Fibroblast of pulmonary artery (primary cell): ENCODE measurements around the gene ELFN1.
"Not testable (repeated sequence)": the region's sequence is repeated elsewhere in the genome, so short reads cannot be mapped to it uniquely, and the experiment has no call there.

ENCODE experiments used
- DNase-seq: peaks from one replicate; pipeline ENCODE4 v3.0.0-alpha.2; 2010; ENCODE audit warnings: low read depth
- H3K4me3 ChIP-seq: replicated peaks from 2 replicates; pipeline ENCODE4 v1.5.1; 2011; ENCODE audit warnings: low read depth, mild to moderate bottlenecking, control low read depth, low read length, moderate library complexity
- CTCF ChIP-seq: IDR thresholded peaks from 2 replicates; pipeline ENCODE4 v1.5.1; 2011; ENCODE audit warnings: mild to moderate bottlenecking, control low read depth, low read length, inconsistent platforms; ENCODE audit errors: missing control alignments

Gene ELFN1

GRCh38 chr7:1758028-1758858 lies 88.2 kb downstream of the ELFN1 start:
- no peak overlapping the region for H3K4me3 ChIP-seq
- peak; percentile 35 for DNase-seq
- peak; percentile 35 for TF ChIP-seq CTCF

GRCh38 chr7:1758859-1759521 lies 88.9 kb downstream of the ELFN1 start:
- DNase-seq: no peak
- TF ChIP-seq CTCF: no peak
- no peak overlapping the region for H3K4me3 ChIP-seq

GRCh38 chr7:1761097-1761496 lies 91.0 kb downstream of the ELFN1 start:
- no peak for DNase-seq
- no peak for TF ChIP-seq CTCF
- H3K4me3 ChIP-seq: no peak overlapping the region

- no peak for TF ChIP-seq CTCF
- no peak overlapping the region for H3K4me3 ChIP-seq
Measured at GRCh38 chr7:1761774-1762173, 91.7 kb downstream of the ELFN1 start.

GRCh38 chr7:1762238-1762945 lies 92.3 kb downstream of the ELFN1 start:
- no peak overlapping the region for H3K4me3 ChIP-seq
- no peak for DNase-seq
- no peak for TF ChIP-seq CTCF

More at GRCh38 chr7:1761774-1762173, 91.7 kb downstream of the ELFN1 start:
- DNase-seq: no peak

- no peak for TF ChIP-seq CTCF
- no peak overlapping the region for H3K4me3 ChIP-seq
- DNase-seq: no peak
Measured at GRCh38 chr7:1763033-1763432, 93.0 kb downstream of the ELFN1 start.

GRCh38 chr7:1763911-1764310 lies 93.8 kb downstream of the ELFN1 start:
- H3K4me3 ChIP-seq, DNase-seq: not testable (repeated sequence)
